IMR-90 (cell line): ENCODE measurements around the gene UNC5B. TPM values are rescaled to one million over a fixed set of nuclear protein-coding genes. Genes with fewer than 3 reads are reported as not detected.

Experiments used
- ATAC-seq: fragments of 200-7000 bp; cut with Tn5 transposase; 2 replicates; pipeline ENCODE4 v1.9.1; 2020; ENCODE audit warnings: low read depth, mild to moderate bottlenecking, moderate library complexity
- BruUV-seq: library from RNA; stranded (reverse); fragments of 400-500 nt; replicated peaks from 2 replicates; lab custom pipeline; 2021; lab: Mats Ljungman, UMichigan
- CTCF ChIA-PET: fragments of 300-600 bp; formaldehyde crosslinking; extraction: SDS; loops from one replicate; lab custom pipeline; 2021; ENCODE audit warnings: antibody characterized with exemption; lab: Yijun Ruan, JAX
- POLR2A ChIA-PET: fragments of 300-600 bp; sonication (Branson Sonifier 250); formaldehyde crosslinking; loops from one replicate; lab custom pipeline; 2022; ENCODE audit warnings: antibody characterized with exemption; ENCODE audit not compliant: unreplicated experiment; lab: Charles Lee
- DNase-seq: peaks from one replicate; pipeline ENCODE4 v3.0.0; 2013
- H2AFZ ChIP-seq: replicated peaks from 2 replicates; pipeline ENCODE3; 2013; ENCODE audit warnings: low read length, mild to moderate bottlenecking; ENCODE audit not compliant: poor library complexity
- H2AK5ac ChIP-seq: 2 replicates; pipeline ENCODE4 v1.6.1; 2013; ENCODE audit warnings: low read depth, low read length, inconsistent platforms
- H2AK9ac ChIP-seq: replicated peaks from 2 replicates; pipeline ENCODE3; 2013; ENCODE audit warnings: mild to moderate bottlenecking, low read depth, low read length, moderate library complexity; ENCODE audit not compliant: poor library complexity
- H2BK120ac ChIP-seq: 2 replicates; pipeline ENCODE4 v1.6.1; 2013; ENCODE audit warnings: low read depth, low read length, inconsistent platforms
- H2BK15ac ChIP-seq: 3 replicates; pipeline ENCODE4 v1.6.1; 2013; ENCODE audit warnings: low read depth, low read length, inconsistent platforms
- H2BK20ac ChIP-seq: 2 replicates; pipeline ENCODE4 v1.6.1; 2013; ENCODE audit warnings: low read depth, mild to moderate bottlenecking, inconsistent platforms, low read length, moderate library complexity
- H2BK5ac ChIP-seq: 2 replicates; pipeline ENCODE4 v1.6.1; 2013; ENCODE audit warnings: mild to moderate bottlenecking, low read depth, low read length, inconsistent platforms; ENCODE audit not compliant: poor library complexity, severe bottlenecking
- H3K14ac ChIP-seq: replicated peaks from 2 replicates; pipeline ENCODE4 v1.6.1; 2013; ENCODE audit warnings: low read depth, low read length, inconsistent platforms
- H3K18ac ChIP-seq: 2 replicates; pipeline ENCODE4 v1.6.1; 2013; ENCODE audit warnings: low read depth, low read length, control low read depth
- H3K23ac ChIP-seq: 2 replicates; pipeline ENCODE4 v1.6.1; 2013; ENCODE audit warnings: low read depth, low read length, inconsistent platforms
- H3K27ac ChIP-seq: 2 replicates; pipeline ENCODE4 v1.5.1; 2013; ENCODE audit warnings: mild to moderate bottlenecking, control low read depth, low read length; ENCODE audit not compliant: insufficient read depth
- H3K27me3 ChIP-seq: 2 replicates; pipeline ENCODE4 v1.6.1; 2013; ENCODE audit warnings: low read length; ENCODE audit not compliant: control insufficient read depth, insufficient read depth
- H3K36me3 ChIP-seq: 2 replicates; pipeline ENCODE4 v1.6.1; 2013; ENCODE audit warnings: low read length, mixed read lengths; ENCODE audit not compliant: control insufficient read depth, insufficient read depth
- H3K4ac ChIP-seq: 2 replicates; pipeline ENCODE4 v1.6.1; 2013; ENCODE audit warnings: low read depth, low read length, inconsistent platforms
- H3K4me1 ChIP-seq: 2 replicates; pipeline ENCODE4 v1.6.1; 2013; ENCODE audit warnings: low read length, mixed read lengths; ENCODE audit not compliant: control insufficient read depth, insufficient read depth
- H3K4me2 ChIP-seq: 2 replicates; pipeline ENCODE4 v1.6.1; 2013; ENCODE audit warnings: low read depth, mild to moderate bottlenecking, control low read depth, low read length, moderate library complexity
- H3K4me3 ChIP-seq: 2 replicates; pipeline ENCODE4 v1.5.1; 2013; ENCODE audit warnings: low read depth, mild to moderate bottlenecking, control low read depth, low read length, moderate library complexity; ENCODE audit not compliant: insufficient read depth
- H3K56ac ChIP-seq: 2 replicates; pipeline ENCODE4 v1.6.1; 2013; ENCODE audit warnings: low read length, inconsistent platforms; ENCODE audit not compliant: insufficient read depth; ENCODE audit errors: extremely low read depth
- H3K79me1 ChIP-seq, 2 experiments: 2 replicates each; pipeline ENCODE4 v1.6.1; 2013; ENCODE audit warnings: low read length in 2 of 2, inconsistent platforms in 1 of 2, low read depth in 1 of 2
- H3K9ac ChIP-seq: 2 replicates; pipeline ENCODE4 v1.6.1; 2013; ENCODE audit warnings: low read depth, low read length, control low read depth
- H3K9me1 ChIP-seq: 2 replicates; pipeline ENCODE4 v1.6.1; 2013; ENCODE audit warnings: low read length, inconsistent platforms; ENCODE audit not compliant: insufficient read depth
- H3K9me3 ChIP-seq: 2 replicates; pipeline ENCODE4 v1.6.1; 2013; ENCODE audit warnings: low read length; ENCODE audit not compliant: control insufficient read depth, insufficient read depth
- H4K20me1 ChIP-seq: 2 replicates; pipeline ENCODE4 v1.6.1; 2013; ENCODE audit warnings: low read length, inconsistent platforms; ENCODE audit not compliant: insufficient read depth
- H4K5ac ChIP-seq: 2 replicates; pipeline ENCODE4 v1.6.1; 2013; ENCODE audit warnings: mild to moderate bottlenecking, low read depth, low read length, control low read depth
- H4K8ac ChIP-seq, 2 experiments: 2 replicates each; pipeline ENCODE4 v1.6.1; 2013; ENCODE audit warnings: low read depth in 2 of 2, low read length in 2 of 2, control low read depth in 1 of 2, inconsistent platforms in 1 of 2
- H4K91ac ChIP-seq: 2 replicates; pipeline ENCODE4 v1.6.1; 2013; ENCODE audit warnings: low read depth, low read length, inconsistent platforms; ENCODE audit not compliant: insufficient read depth
- CEBPB ChIP-seq: IDR thresholded peaks from 2 replicates; pipeline ENCODE4 v1.6.1; 2012; ENCODE audit warnings: low read depth, low read length, improper control_type of control experiment
- MAFK ChIP-seq: IDR thresholded peaks from 2 replicates; pipeline ENCODE4 v1.6.1; 2012; ENCODE audit warnings: low read depth, low read length, improper control_type of control experiment
- MAZ ChIP-seq: IDR thresholded peaks from 2 replicates; pipeline ENCODE4 v1.6.1; 2012; ENCODE audit warnings: low read depth, mild to moderate bottlenecking, low read length, improper control_type of control experiment, moderate library complexity, borderline replicate concordance
- WGBS, 2 experiments: methylation state at CpG; one replicate each; pipeline versions ENCODE4 v1.1.5 to v1.1.7; 2013; ENCODE audit warnings: missing lambda C conversion rate in 2 of 2; ENCODE audit not compliant: insufficient read length in 1 of 2; ENCODE audit errors: extremely low coverage in 2 of 2; 5-methylcytosine and 5-hydroxymethylcytosine counted together
- dilution Hi-C: fragments of 300-500 bp; cut with HindIII; formaldehyde crosslinking; loops from one replicate; pipeline ENCODE4 v1.14.3; 2018; ENCODE audit warnings: low sequenced_read_pairs; ENCODE audit not compliant: unreplicated experiment
- in situ Hi-C: fragments of 300-500 bp; cut with MboI; formaldehyde crosslinking; loops from 3 replicates; pipeline ENCODE4 v1.14.3; 2019; ENCODE audit warnings: low sequenced_read_pairs, inconsistent platforms, mixed read lengths
- intact Hi-C: fragments of 100-400 bp; cut with micrococcal nuclease; formaldehyde crosslinking; loops from 2 replicates; pipeline ENCODE4 v1.10.0; 2022
- polyA plus RNA-seq, 3 experiments: library from polyadenylated mRNA; depleted of rRNA; stranded (reverse); fragments of >200 nt; gene quantifications; 2 replicates each; pipeline ENCODE4 v1.2.3, GENCODE V29; 2012; ENCODE audit warnings: low replicate concordance in 1 of 3
- total RNA-seq: library from RNA; depleted of rRNA; stranded (reverse); fragments of >200 nt; gene quantifications from 2 replicates; pipeline ENCODE4 v1.2.3, GENCODE V29; 2012

Gene UNC5B
- total and polyA plus RNA-seq, 2 of the 4 experiments (the other 2 are of a cell fraction) = 1.6 to 4.2 TPM

DNA sequence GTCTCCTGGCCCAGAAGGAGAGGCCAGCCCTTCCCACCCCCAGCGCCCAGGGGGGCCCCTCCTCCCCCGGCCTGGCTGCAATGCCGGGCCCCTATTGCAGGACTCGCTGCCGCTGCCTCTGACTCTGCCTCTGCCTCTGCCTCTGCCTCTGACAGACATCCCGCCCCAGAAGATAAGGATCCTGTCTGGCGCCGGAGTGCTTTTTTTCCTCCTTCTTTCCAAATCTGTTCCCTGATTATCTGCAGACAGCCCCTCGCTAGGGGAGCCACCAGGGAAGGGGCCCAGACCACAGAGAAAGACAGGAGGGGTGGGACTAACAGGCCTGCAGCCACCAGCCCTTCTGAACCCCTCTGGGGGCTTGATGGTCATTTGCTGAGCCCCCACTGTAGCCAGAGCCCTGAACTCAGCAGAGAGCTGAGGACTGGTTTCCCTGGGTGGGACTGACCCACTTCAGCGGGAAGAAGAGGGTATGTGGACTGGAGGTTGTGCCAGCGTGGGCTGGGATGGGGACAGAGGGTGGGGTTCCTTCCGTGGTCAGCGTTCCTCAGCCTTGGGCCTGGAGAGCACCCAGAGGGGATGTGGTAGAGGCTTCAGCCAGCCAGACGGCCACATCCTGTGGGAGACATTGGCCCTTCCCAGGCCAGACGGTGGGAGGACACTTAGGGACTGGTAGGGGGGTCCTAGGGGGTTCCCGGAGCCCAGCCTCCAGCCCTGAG is 22.8 kb downstream of the UNC5B start:
- H2AK9ac ChIP-seq = peak overlapping the region; percentile 71
- peak overlapping the region; percentile 39 for H3K4me2 ChIP-seq
- no peaks in the 10 kb centered on the region; the same call in 1 of the 2 replicates for H4K20me1 ChIP-seq
- H3K14ac ChIP-seq = peak overlapping the region; percentile 81; the same call in 1 of the 2 replicates
- peak overlapping the region; percentile 74 for H3K23ac ChIP-seq
- H3K27me3 ChIP-seq = no peaks in the 10 kb centered on the region
- peak overlapping the region; percentile 90 for H4K91ac ChIP-seq
- H2AK5ac ChIP-seq = peak overlapping the region; percentile 67; the same call in 1 of the 2 replicates
- H3K9ac ChIP-seq = peak overlapping the region; percentile 32; the same call in 1 of the 2 replicates
- H3K36me3 ChIP-seq = no peaks in the 10 kb centered on the region
- ATAC-seq (peak; percentile 79), DNase-seq (peak; percentile 49)
- dilution Hi-C loops (no loop called here), intact Hi-C loops (loop anchor here (1.0 kb wide), 1 partner anchor 23 kb away; the partner anchor contains the start of gene UNC5B), in situ Hi-C loops (no loop called here)
- peak overlapping the region; percentile 84 for H3K4ac ChIP-seq
- TF ChIP-seq MAFK (no peak), CEBPB (peak; percentile 2; the same call in 1 of the 2 replicates), MAZ (peak; percentile 45; the same call in 1 of the 2 replicates)
- H3K4me1 ChIP-seq = peaks cover 17% of the 10 kb centered on the region
- no peak overlapping the region for H3K56ac ChIP-seq
- H4K8ac ChIP-seq = peak overlapping the region; percentile 43 to 44; a peak in 2 of 4 replicates
- peak overlapping the region; percentile 49; the same call in 1 of the 2 replicates for H2BK20ac ChIP-seq
- CTCF ChIA-PET = no interaction called here
- 9% methylated on average over 7 of the region's 16 CpGs; no CpG with 5 or more reads in 1 of the 2 experiments for WGBS, 2 experiments
- H3K79me1 ChIP-seq = peaks cover 0 to 9% of the 10 kb centered on the region in 2 experiments; a peak in 1 of 4 replicates
- BruUV-seq = no TSS peak
- peak overlapping the region; percentile 70 for H3K18ac ChIP-seq
- H4K5ac ChIP-seq = no peak overlapping the region
- POLR2A ChIA-PET = interaction anchor here (0.5 kb wide), 1 partner anchor 1186 kb away, joined by 4 read pairs; no protein-coding TSS in a partner anchor
- no peak overlapping the region for H3K4me3 ChIP-seq
- peaks cover 16% of the 10 kb centered on the region; the same call in 1 of the 2 replicates for H3K9me1 ChIP-seq
- peak overlapping the region; percentile 17 for H2BK5ac ChIP-seq
- no peaks in the 10 kb centered on the region for H3K9me3 ChIP-seq
- H2AFZ ChIP-seq = peak overlapping the region; percentile 78
- peak overlapping the region; percentile 57 for H2BK120ac ChIP-seq
- peak overlapping the region; percentile 45 for H3K27ac ChIP-seq
- H2BK15ac ChIP-seq = no peak overlapping the region
